Prostate gland (tissue), 2 donors: ENCODE measurements around the gene AK4. TPM values are rescaled to one million over a fixed set of nuclear protein-coding genes. Genes with fewer than 3 reads are reported as not detected.

Experiments used
- DNase-seq: peaks from one replicate; pipeline ENCODE4 v3.0.0-alpha.2; 2019; ENCODE audit warnings: low spot score
- H3K27ac ChIP-seq, 2 donors: fragments of 200-600 bp; sonication (generic); 2 replicates each; pipeline ENCODE4 v1.5.1; 2017 to 2019
- H3K27me3 ChIP-seq: fragments of 200-600 bp; sonication (generic); replicated peaks from 2 replicates; pipeline ENCODE4 v1.5.1; 2019; ENCODE audit not compliant: insufficient read depth
- H3K36me3 ChIP-seq, 2 donors: fragments of 200-600 bp; sonication (generic); 1 replicate in 1 of 2; 2 replicates in 1 of 2; pipeline versions ENCODE4 v1.5.1 to v1.8.1; 2017 to 2019
- H3K4me1 ChIP-seq: fragments of 200-600 bp; sonication (generic); replicated peaks from 2 replicates; pipeline ENCODE4 v1.5.1; 2019
- H3K4me3 ChIP-seq, 2 donors: fragments of 200-600 bp; sonication (generic); 2 replicates each; pipeline ENCODE4 v1.5.1; 2017 to 2019
- H3K9me3 ChIP-seq: fragments of 200-600 bp; sonication (generic); 2 replicates; pipeline ENCODE4 v1.5.1; 2017
- POLR2A ChIP-seq: fragments of 450-650 bp; IDR thresholded peaks from one replicate; pipeline ENCODE4 v1.6.1; 2016; ENCODE audit warnings: antibody characterized with exemption, mild to moderate bottlenecking
- POLR2AphosphoS5 ChIP-seq: sonication (generic); formaldehyde crosslinking; IDR thresholded peaks from one replicate; pipeline ENCODE4 v1.6.1; 2017; ENCODE audit warnings: antibody characterized with exemption
- WGBS: methylation state at CpG from one replicate; pipeline ENCODE4 v1.1.5; 2018; 5-methylcytosine and 5-hydroxymethylcytosine counted together
- intact Hi-C: fragments of 100-400 bp; cut with DNase I; formaldehyde crosslinking; loops from one replicate; pipeline ENCODE4 v1.14.2; 2022
- total RNA-seq, 2 donors: library from RNA; depleted of rRNA; stranded (reverse); fragments of >200 nt; gene quantifications; one replicate each; pipeline ENCODE4 v1.1.0, GENCODE V29; 2016
- TF ChIP-seq, protein P1 (sequence below), 4 experiments: fragments of 200-600 bp in 2 of 4; fragments of 450-650 bp in 2 of 4; sonication (generic) in 2 of 4; IDR thresholded peaks; 1 replicate in 3 of 4; 2 replicates in 1 of 4; pipeline ENCODE4 v1.5.1; 2016 to 2019; ENCODE audit warnings: antibody characterized with exemption in 4 of 4, mild to moderate bottlenecking in 2 of 4, moderate library complexity in 2 of 4

The AK4 gene
- total RNA-seq, 2 donors from 2014 or later: 46.5 to 63.1 TPM

DNA sequence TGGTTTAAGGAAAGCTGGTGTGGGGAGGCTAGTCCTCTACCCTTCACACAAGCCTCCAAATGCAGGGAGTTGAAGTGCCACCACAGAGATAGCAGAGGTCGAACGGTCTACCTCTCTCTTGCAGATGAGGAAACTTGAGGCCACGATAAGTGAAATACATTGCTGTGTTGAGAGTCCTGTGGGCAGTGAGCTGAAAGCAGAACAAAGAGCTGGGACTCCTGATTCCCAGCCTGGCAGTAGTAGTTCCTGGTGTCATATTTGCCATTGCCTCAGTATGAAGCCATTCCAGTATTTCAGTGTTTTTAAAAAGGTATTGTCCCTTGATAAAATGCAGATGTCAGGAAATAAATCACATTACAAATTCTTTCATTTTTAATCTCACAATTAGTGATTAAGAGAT lies 28.6 kb downstream of the AK4 start:
- H3K27ac ChIP-seq: no peak overlapping the region
- H3K4me3 ChIP-seq: no peak overlapping the region
- peaks cover 5% of the 10 kb centered on the region for H3K4me1 ChIP-seq
- DNase-seq: no peak
- no peaks in the 10 kb centered on the region for H3K9me3 ChIP-seq
- H3K27me3 ChIP-seq: no peaks in the 10 kb centered on the region
- TF ChIP-seq POLR2AphosphoS5: no peak
- no peak for TF ChIP-seq POLR2A
- TF ChIP-seq, protein P1, sequence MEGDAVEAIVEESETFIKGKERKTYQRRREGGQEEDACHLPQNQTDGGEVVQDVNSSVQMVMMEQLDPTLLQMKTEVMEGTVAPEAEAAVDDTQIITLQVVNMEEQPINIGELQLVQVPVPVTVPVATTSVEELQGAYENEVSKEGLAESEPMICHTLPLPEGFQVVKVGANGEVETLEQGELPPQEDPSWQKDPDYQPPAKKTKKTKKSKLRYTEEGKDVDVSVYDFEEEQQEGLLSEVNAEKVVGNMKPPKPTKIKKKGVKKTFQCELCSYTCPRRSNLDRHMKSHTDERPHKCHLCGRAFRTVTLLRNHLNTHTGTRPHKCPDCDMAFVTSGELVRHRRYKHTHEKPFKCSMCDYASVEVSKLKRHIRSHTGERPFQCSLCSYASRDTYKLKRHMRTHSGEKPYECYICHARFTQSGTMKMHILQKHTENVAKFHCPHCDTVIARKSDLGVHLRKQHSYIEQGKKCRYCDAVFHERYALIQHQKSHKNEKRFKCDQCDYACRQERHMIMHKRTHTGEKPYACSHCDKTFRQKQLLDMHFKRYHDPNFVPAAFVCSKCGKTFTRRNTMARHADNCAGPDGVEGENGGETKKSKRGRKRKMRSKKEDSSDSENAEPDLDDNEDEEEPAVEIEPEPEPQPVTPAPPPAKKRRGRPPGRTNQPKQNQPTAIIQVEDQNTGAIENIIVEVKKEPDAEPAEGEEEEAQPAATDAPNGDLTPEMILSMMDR (IDR thresholded peaks at IDR 0.05): no peak
- WGBS: 100% methylated on average over 3 of the region's 3 CpGs
- no peaks in the 10 kb centered on the region for H3K36me3 ChIP-seq
- intact Hi-C loops: no loop called here

DNA sequence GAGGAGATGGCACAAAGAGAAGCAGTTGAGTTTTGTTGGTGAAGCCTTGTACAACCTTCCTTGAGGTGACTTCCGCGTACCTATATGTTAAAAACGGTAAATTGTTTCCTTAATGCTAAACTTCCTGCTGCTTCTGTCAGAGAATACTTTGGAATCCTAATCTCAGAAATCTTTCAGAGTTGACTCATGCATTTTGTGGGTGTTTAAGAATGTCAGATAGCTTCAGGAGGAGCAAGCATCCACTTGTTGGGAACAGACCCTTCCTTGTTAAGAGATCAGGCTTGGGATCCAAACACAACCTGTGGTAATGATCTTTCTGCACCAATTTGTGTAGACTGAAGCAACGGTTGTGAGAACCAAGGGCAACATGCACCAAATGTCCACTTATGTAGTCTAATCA lies 29.5 kb downstream of the AK4 start:
- TF ChIP-seq, protein P1 (IDR thresholded peaks at IDR 0.05): no peak
- TF ChIP-seq POLR2AphosphoS5 (peak; percentile 36), POLR2A (no peak)
- Histone ChIP-seq H3K36me3 (no peaks in the 10 kb centered on the region), H3K27me3 (no peaks in the 10 kb centered on the region), H3K27ac (no peak overlapping the region), H3K4me1 (peaks cover 5% of the 10 kb centered on the region), H3K9me3 (no peaks in the 10 kb centered on the region), H3K4me3 (no peak overlapping the region)
- peak; percentile 33 for DNase-seq
- WGBS: 40% methylated on average over 4 of the region's 4 CpGs
- intact Hi-C loops: no loop called here

DNA sequence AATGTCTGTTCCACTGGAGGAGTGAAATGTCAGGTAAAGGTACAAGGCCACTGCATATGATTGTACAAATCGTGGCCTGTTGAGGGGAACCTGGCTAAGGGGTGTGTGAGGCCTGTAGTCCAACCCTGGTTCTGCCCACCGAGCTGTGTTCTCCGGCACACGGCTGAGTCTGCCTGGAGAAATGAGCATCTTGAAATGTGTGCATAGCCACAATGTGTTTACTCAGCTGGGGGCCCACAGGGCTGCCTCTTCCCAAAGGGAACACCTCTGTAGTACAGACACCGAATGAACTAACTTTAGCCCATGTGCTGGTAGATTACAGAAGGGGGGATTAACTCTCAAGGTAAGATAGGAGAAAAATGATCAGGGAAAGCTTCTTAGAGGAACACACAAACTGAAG lies 30.2 kb downstream of the AK4 start:
- Histone ChIP-seq H3K4me1 (peaks cover 5% of the 10 kb centered on the region), H3K9me3 (no peaks in the 10 kb centered on the region), H3K27me3 (no peaks in the 10 kb centered on the region), H3K27ac (peak overlapping the region in 1 of 2 donors; percentile 14), H3K36me3 (no peaks in the 10 kb centered on the region), H3K4me3 (no peak overlapping the region)
- WGBS: 41% methylated on average over 5 of the region's 5 CpGs
- TF ChIP-seq, protein P1 (IDR thresholded peaks at IDR 0.05): no peak
- no peak for TF ChIP-seq POLR2AphosphoS5
- no peak for TF ChIP-seq POLR2A
- no peak for DNase-seq
- intact Hi-C loops: no loop called here

DNA sequence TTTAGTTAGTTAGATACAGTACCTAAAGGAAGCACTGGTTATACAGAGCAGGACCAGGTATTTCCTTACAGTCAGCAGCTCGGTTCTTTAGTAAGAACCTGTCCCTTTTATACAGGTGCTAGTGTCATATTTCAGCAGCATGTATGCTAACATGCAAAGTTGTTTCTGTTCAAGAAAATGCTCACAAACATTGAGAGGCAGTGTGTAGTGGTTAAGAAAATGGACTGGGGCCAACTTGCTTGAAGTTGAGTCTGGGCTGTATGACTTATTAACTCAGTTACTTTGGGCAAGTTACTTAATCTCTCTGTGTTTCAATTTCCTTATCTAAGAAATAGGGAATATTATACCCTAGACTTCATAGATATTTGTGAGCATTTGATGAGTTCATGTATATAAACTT lies 31.1 kb downstream of the AK4 start:
- no peak overlapping the region for H3K4me3 ChIP-seq
- TF ChIP-seq POLR2AphosphoS5 (peak; percentile 20), POLR2A (no peak)
- TF ChIP-seq, protein P1 (IDR thresholded peaks at IDR 0.05): no peak
- no peaks in the 10 kb centered on the region for H3K27me3 ChIP-seq
- H3K36me3 ChIP-seq: no peaks in the 10 kb centered on the region
- 48% methylated on average over 1 of the region's 1 CpG for WGBS
- intact Hi-C loops: no loop called here
- no peaks in the 10 kb centered on the region for H3K9me3 ChIP-seq
- peaks cover 5% of the 10 kb centered on the region for H3K4me1 ChIP-seq
- no peak overlapping the region for H3K27ac ChIP-seq
- DNase-seq: no peak

DNA sequence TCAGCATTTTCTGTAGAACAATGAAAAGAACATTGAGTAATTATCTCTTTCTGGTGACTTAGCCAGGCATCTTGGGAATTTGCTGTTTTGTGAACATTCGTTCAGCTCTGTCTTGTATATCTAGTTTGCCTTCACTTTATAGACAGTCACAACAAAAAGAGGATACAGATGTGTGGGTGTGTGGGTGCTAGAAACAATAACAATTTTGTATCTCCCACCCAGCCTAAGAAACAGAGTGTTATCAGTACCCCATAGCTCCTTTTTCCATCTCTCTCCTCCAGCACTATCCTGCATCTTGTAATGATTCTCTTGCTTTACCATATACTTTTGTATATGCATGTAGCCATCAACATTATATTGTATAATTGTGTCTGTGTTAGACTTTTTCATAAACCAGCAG lies 33.0 kb downstream of the AK4 start:
- H3K4me3 ChIP-seq: no peak overlapping the region
- H3K9me3 ChIP-seq: no peaks in the 10 kb centered on the region
- 55% methylated on average over 1 of the region's 1 CpG for WGBS
- no peak overlapping the region for H3K27ac ChIP-seq
- H3K4me1 ChIP-seq: peaks cover 5% of the 10 kb centered on the region
- no peak for DNase-seq
- H3K27me3 ChIP-seq: no peaks in the 10 kb centered on the region
- no peak for TF ChIP-seq POLR2AphosphoS5
- TF ChIP-seq POLR2A: no peak
- TF ChIP-seq, protein P1 (IDR thresholded peaks at IDR 0.05): no peak
- intact Hi-C loops: no loop called here
- no peaks in the 10 kb centered on the region for H3K36me3 ChIP-seq
